Middle frontal gyrus (tissue), 1 donor: Measurements from ENCODE around the gene SLCO1C1.
"Not testable (repeated sequence)": the region's sequence is repeated elsewhere in the genome, so short reads cannot be mapped to it uniquely, and the experiment has no call there.

Source experiments
- DNase-seq: peaks from one replicate; pipeline ENCODE4 v3.0.0-alpha.2; 2015; ENCODE audit warnings: low spot score; ENCODE audit errors: extremely low spot score

The SLCO1C1 gene

GRCh38 chr12:20695232-20695631 is at the start of gene SLCO1C1:
Gene SLCO1C1, plus strand, starts transcription at chr12:20695332. Its CDS starts 4,245 bp downstream, at chr12:20699577.
- DNase-seq, result no peak

GRCh38 chr12:20646239-20646827 is 48.8 kb upstream of the SLCO1C1 start:
- DNase-seq, result peak; percentile 25

- DNase-seq, result no peak
These were observed 41.3 kb upstream of the SLCO1C1 start for GRCh38 chr12:20653871-20654270.

GRCh38 chr12:20656600-20656999 is 38.5 kb upstream of the SLCO1C1 start:
- no peak for DNase-seq

GRCh38 chr12:20657496-20657895 is 37.6 kb upstream of the SLCO1C1 start:
- no peak for DNase-seq

- no peak for DNase-seq
These were observed 13.8 kb upstream of the SLCO1C1 start for GRCh38 chr12:20681334-20681733.

GRCh38 chr12:20696181-20696905 is 1.2 kb downstream of the SLCO1C1 start:
- DNase-seq, result no peak

- no peak for DNase-seq
These were observed 6.0 kb downstream of the SLCO1C1 start for GRCh38 chr12:20701106-20701505.

GRCh38 chr12:20704860-20705259 is 9.7 kb downstream of the SLCO1C1 start:
- no peak for DNase-seq

GRCh38 chr12:20711846-20712245 is 16.7 kb downstream of the SLCO1C1 start:
- no peak for DNase-seq

- DNase-seq, result no peak
These were observed 20.9 kb downstream of the SLCO1C1 start for GRCh38 chr12:20716037-20716436.

- no peak for DNase-seq
These were observed 21.9 kb downstream of the SLCO1C1 start for GRCh38 chr12:20716985-20717384.

GRCh38 chr12:20718294-20718693 is 23.2 kb downstream of the SLCO1C1 start:
- no peak for DNase-seq

GRCh38 chr12:20722142-20722541 is 27.0 kb downstream of the SLCO1C1 start:
- DNase-seq, result no peak

- DNase-seq, result no peak
These were observed 36.1 kb downstream of the SLCO1C1 start for GRCh38 chr12:20731274-20731673.

GRCh38 chr12:20740972-20741371 is 45.8 kb downstream of the SLCO1C1 start:
- no peak for DNase-seq

GRCh38 chr12:20748198-20748597 is 53.1 kb downstream of the SLCO1C1 start:
- DNase-seq, result no peak

- DNase-seq, result no peak
These were observed 55.9 kb downstream of the SLCO1C1 start for GRCh38 chr12:20751046-20751445.

- no peak for DNase-seq
These were observed 82.3 kb downstream of the SLCO1C1 start for GRCh38 chr12:20777420-20777819.

- no peak for DNase-seq
These were observed 83.8 kb downstream of the SLCO1C1 start for GRCh38 chr12:20778969-20779368.

GRCh38 chr12:20779971-20780370 is 84.8 kb downstream of the SLCO1C1 start:
- DNase-seq, result not testable (repeated sequence)

GRCh38 chr12:20783796-20784357 is 88.7 kb downstream of the SLCO1C1 start:
- DNase-seq, result not testable (repeated sequence)

GRCh38 chr12:20792971-20793370 is 97.8 kb downstream of the SLCO1C1 start:
- DNase-seq, result no peak
